ENCODE results near the gene INHBB. TPM values are rescaled to one million over a fixed set of nuclear protein-coding genes. Genes with fewer than 3 reads are reported as not detected.

Gene INHBB
- total RNA-seq, 1 experiment from 2014 or later, result not detected

- no peak for DNase-seq
- peaks cover 51% of the 10 kb centered on the region for H3K27me3 Mint-ChIP-seq (ENCODE audit: unreplicated experiment)
- CTCF ChIA-PET, result interaction anchor here (0.7 to 1.6 kb wide), 11 partner anchors 10 to 367 kb away, joined by 3 to 14 read pairs (median 4); partner anchors contain the start of genes RALB and TMEM185B
- H3K36me3 Mint-ChIP-seq (ENCODE audit: insufficient read depth, unreplicated experiment), result peaks cover 11% of the 10 kb centered on the region
- peak overlapping the region; percentile 42 for H3K27ac Mint-ChIP-seq (ENCODE audit: unreplicated experiment)
- intact Hi-C loops (cut with micrococcal nuclease; ENCODE audit: unreplicated experiment), result loop anchor here (1.0 to 5.0 kb wide), 4 partner anchors 61 to 612 kb away; no protein-coding TSS in a partner anchor
- H3K9me3 Mint-ChIP-seq (ENCODE audit: low read depth, unreplicated experiment), result no peaks in the 10 kb centered on the region
- TF ChIP-seq CTCF (IDR thresholded peaks at IDR 0.05; ENCODE audit: unreplicated experiment), result no peak
- peaks cover 9% of the 10 kb centered on the region for H3K4me1 Mint-ChIP-seq (ENCODE audit: low read depth, unreplicated experiment)
- no TSS peak for BruUV-seq (replicated peaks)
- H3K4me3 Mint-ChIP-seq (ENCODE audit: low read depth, unreplicated experiment), result peak overlapping the region; percentile 79
Observed at GRCh38 chr2:120313695-120314615, 32.0 kb upstream of the INHBB start.

- no peak for DNase-seq
- no peak for TF ChIP-seq CTCF (IDR thresholded peaks at IDR 0.05; ENCODE audit: unreplicated experiment)
- Mint-ChIP-seq H3K36me3 (ENCODE audit: insufficient read depth, unreplicated experiment) (peaks cover 11% of the 10 kb centered on the region), H3K27me3 (ENCODE audit: unreplicated experiment) (peaks cover 58% of the 10 kb centered on the region), H3K27ac (ENCODE audit: unreplicated experiment) (no peak overlapping the region), H3K4me1 (ENCODE audit: low read depth, unreplicated experiment) (peaks cover 9% of the 10 kb centered on the region), H3K9me3 (ENCODE audit: low read depth, unreplicated experiment) (no peaks in the 10 kb centered on the region), H3K4me3 (ENCODE audit: low read depth, unreplicated experiment) (peak overlapping the region; percentile 5)
- CTCF ChIA-PET, result interaction anchor here (1.2 kb wide), 1 partner anchor 238 kb away, joined by 3 read pairs; no protein-coding TSS in a partner anchor
- no TSS peak for BruUV-seq (replicated peaks)
- intact Hi-C loops (cut with micrococcal nuclease; ENCODE audit: unreplicated experiment), result loop anchor here (5.0 kb wide), 1 partner anchor 613 kb away; no protein-coding TSS in a partner anchor
Observed at GRCh38 chr2:120314690-120315366, 31.1 kb upstream of the INHBB start.

GRCh38 chr2:120315367-120316033, 30.4 kb upstream of the INHBB start:
- H3K27ac Mint-ChIP-seq (ENCODE audit: unreplicated experiment), result no peak overlapping the region
- no peaks in the 10 kb centered on the region for H3K9me3 Mint-ChIP-seq (ENCODE audit: low read depth, unreplicated experiment)
- DNase-seq, result no peak

More at GRCh38 chr2:120315367-120316033, 30.4 kb upstream of the INHBB start:
- TF ChIP-seq CTCF (IDR thresholded peaks at IDR 0.05; ENCODE audit: unreplicated experiment), result no peak
- peak overlapping the region; percentile 5 for H3K4me3 Mint-ChIP-seq (ENCODE audit: low read depth, unreplicated experiment)
- H3K27me3 Mint-ChIP-seq (ENCODE audit: unreplicated experiment), result peaks cover 64% of the 10 kb centered on the region
- peaks cover 9% of the 10 kb centered on the region for H3K4me1 Mint-ChIP-seq (ENCODE audit: low read depth, unreplicated experiment)
- intact Hi-C loops (cut with micrococcal nuclease; ENCODE audit: unreplicated experiment), result no loop called here
- BruUV-seq (replicated peaks), result no TSS peak
- CTCF ChIA-PET, result interaction anchor here (1.2 kb wide), 1 partner anchor 238 kb away, joined by 3 read pairs; no protein-coding TSS in a partner anchor
- H3K36me3 Mint-ChIP-seq (ENCODE audit: insufficient read depth, unreplicated experiment), result peaks cover 11% of the 10 kb centered on the region

Data from Calu3 (cell line).